Transverse colon (tissue), 3 donors: ENCODE results near the gene HTR3B.

Experiments
- CTCF ChIP-seq, 5 experiments: fragments of 200-600 bp in 3 of 5; fragments of 450-650 bp in 2 of 5; sonication (generic) in 3 of 5; IDR thresholded peaks; 1 replicate in 2 of 5; 2 replicates in 3 of 5; pipeline ENCODE4 v1.5.1; 2016 to 2017; ENCODE audit warnings: antibody characterized with exemption in 5 of 5, inconsistent platforms in 3 of 5, mild to moderate bottlenecking in 2 of 5, moderate library complexity in 1 of 5
- POLR2A ChIP-seq: fragments of 450-650 bp; IDR thresholded peaks from one replicate; pipeline ENCODE4 v1.6.1; 2016; ENCODE audit warnings: antibody characterized with exemption, mild to moderate bottlenecking, moderate library complexity

GRCh38 chr11:113904379-113905101 lies at the start of gene HTR3B:
- TF ChIP-seq CTCF (IDR thresholded peaks at IDR 0.05) (no peak), POLR2A (no peak)
